ENCODE measurements around the gene CATSPERZ.

CATSPERZ gene

DNA sequence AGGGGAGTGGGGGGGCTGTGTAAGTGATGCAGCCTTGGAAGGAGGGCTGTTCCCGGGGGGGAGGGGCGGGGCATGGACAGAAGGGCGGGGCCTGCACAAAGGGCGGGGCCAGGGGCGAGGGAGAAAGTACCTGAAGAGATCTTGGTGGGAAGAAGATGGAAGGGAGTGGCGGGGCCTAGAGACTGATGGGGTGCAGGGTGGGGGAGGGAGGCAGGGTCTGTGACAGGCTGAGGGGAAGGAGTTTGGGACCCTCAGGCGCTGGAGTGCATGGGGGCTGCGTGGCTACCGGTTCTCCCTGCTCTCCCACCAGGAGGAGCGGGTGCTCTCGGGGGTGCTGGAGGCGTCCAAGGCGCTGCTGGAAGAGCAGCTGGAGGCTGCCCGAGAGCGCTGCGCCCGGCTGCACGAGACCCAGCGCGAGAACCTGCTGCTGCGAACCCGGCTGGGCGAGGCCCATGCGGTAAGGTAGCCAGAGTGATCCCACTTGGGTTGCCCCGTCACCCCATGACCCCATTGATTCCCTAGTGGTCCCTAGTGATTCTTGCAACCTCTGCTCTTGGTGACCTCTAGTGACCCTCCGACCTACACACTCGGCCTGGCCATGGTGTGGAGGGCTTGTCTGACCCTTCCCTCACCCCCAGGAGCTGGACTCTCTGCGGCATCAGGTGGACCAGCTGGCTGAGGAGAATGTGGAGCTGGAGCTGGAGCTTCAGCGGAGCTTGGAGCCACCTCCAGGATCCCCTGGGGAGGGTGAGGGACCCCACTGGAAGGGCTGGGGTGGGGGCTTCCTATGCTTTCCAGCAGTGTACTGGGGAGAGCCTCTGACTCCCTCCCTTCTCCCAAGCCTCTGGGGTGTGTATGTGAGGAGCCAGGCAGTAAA is 42.9 kb downstream of the CATSPERZ start:
- DNase-seq (ENCODE audit: low spot score): no peak

- DNase-seq (ENCODE audit: low spot score): no peak
Measured at GRCh38 chr11:64343767-64344559, 43.8 kb downstream of the CATSPERZ start.

- no peak for DNase-seq (ENCODE audit: low spot score)
Measured at GRCh38 chr11:64344787-64345186, 44.6 kb downstream of the CATSPERZ start.

- no peak for DNase-seq (ENCODE audit: low spot score)
Measured at GRCh38 chr11:64347193-64347867, 47.2 kb downstream of the CATSPERZ start.

GRCh38 chr11:64348383-64349024 is 48.3 kb downstream of the CATSPERZ start:
- DNase-seq (ENCODE audit: low spot score): peak; percentile 58

GRCh38 chr11:64349025-64349387 is 48.8 kb downstream of the CATSPERZ start:
- DNase-seq (ENCODE audit: low spot score): no peak

DNA sequence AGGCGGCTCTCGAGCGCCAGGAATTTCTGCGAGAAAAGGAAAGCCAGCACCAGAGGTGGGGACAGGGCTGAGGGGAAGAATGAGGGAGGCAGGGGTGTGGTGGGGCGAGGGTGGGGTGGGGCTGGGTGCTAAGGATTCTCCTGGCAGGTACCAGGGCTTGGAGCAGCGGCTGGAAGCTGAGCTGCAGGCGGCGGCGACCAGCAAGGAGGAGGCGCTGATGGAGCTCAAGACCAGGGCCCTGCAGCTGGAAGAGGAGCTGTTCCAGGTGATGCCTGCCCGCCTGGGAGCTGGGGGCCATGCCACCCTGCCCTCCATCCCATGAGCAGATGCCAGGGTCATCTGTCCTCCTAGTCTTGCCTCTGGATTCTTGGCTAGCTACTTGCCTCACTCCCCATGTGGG is 49.2 kb downstream of the CATSPERZ start:
- DNase-seq (ENCODE audit: low spot score): no peak

DNA sequence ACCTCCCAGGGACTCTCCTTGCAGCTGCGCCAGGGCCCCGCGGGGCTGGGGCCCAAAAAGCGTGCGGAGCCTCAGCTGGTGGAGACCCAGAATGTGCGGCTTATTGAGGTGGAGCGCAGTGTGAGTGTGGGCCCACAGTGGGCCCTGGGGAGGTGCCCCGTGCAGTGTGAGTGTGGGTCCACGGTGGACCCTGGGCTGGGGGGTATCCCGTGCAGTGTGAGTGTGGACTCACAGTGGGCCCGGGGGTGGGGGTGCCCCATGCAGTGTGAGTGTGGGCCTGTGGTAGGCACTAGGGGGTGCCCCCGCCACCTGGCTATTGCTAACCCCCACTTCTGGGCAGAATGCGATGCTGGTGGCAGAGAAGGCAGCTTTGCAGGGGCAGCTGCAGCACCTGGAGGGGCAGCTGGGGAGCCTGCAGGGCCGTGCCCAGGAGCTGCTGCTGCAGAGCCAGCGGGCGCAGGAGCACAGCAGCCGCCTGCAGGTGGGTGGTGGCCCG is 51.0 kb downstream of the CATSPERZ start:
- no peak for DNase-seq (ENCODE audit: low spot score)

DNA sequence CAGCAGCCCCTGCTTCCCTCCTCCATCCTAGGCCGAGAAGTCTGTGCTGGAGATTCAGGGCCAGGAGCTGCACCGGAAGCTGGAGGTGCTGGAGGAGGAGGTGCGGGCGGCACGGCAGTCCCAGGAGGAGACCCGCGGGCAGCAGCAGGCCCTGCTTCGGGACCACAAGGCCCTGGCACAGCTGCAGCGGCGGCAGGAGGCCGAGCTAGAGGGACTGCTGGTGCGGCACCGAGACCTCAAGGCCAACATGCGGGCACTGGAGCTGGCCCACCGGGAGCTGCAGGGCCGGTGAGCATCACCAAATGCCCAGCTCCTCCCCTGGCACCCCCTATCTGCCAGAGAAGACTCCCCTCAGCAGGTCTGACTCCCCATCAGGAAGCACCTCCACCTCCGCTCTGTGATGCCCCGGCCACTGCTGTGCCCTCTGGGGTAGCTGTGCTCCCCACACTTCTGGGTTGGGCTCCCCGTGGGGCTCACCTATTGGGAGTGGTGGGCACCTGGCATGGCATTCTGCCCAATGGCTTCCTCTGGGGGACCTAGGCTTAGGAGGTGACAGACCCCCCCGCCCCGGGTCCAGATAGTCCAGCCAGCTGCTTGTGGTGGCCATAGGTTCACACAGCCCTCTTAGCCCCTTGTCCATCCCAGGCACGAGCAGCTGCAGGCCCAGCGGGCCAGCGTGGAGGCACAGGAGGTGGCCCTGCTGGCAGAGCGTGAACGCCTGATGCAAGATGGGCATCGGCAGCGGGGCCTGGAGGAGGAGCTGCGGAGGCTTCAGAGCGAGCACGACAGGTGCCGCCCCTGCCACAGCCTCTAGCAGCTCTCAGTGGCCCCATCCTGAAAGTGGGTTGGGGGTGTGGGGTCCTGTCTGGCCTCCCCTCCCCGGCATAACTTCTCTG is 52.2 kb downstream of the CATSPERZ start:
- DNase-seq (ENCODE audit: low spot score): no peak

DNA sequence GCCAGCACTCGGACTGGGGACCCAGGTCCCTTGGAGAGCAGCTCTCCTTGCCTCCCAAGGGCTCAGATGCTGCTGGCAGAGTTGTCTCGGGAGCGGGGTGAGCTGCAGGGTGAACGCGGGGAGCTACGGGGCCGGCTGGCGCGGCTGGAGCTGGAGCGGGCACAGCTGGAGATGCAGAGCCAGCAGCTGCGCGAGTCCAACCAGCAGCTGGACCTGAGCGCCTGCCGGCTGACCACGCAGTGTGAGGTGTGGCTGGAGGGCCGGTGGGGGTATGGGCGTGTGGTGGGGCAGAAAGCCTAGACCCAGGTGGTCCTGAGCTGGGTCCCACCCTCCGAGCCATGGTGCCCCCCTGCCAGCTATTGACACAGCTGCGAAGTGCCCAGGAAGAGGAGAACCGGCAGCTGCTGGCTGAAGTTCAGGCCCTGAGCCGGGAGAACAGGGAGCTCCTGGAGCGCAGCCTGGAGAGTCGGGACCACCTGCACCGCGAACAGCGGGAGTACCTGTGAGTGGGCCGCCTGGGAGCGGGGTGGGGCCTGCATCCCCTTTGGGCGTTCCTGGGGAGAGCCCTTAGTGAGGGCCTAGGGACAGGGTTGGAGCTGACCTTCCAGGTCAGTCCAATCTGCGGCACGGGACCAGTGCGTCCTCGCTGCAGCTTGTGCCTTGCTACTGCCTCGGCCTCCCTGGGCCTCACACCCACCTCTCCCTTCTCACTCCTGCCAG is 53.0 kb downstream of the CATSPERZ start:
- peak; percentile 51 for DNase-seq (ENCODE audit: low spot score)

GRCh38 chr11:64353715-64354506 is 53.8 kb downstream of the CATSPERZ start:
- no peak for DNase-seq (ENCODE audit: low spot score)
